Mesothelial cell of epicardium (in vitro differentiated cells): Measurements from ENCODE around the gene ETFDH. TPM values are rescaled to one million over a fixed set of nuclear protein-coding genes. Genes with fewer than 3 reads are reported as not detected.
"Not testable (repeated sequence)": the region's sequence is repeated elsewhere in the genome, so short reads cannot be mapped to it uniquely, and the experiment has no call there.

Experiments used
- DNase-seq, 2 experiments: peaks; one replicate each; pipeline ENCODE4 v3.0.0; 2021; ENCODE audit warnings: low spot score in 2 of 2; ENCODE audit not compliant: unreplicated experiment in 2 of 2
- H3K27ac Mint-ChIP-seq: 2 replicates; pipeline ENCODE4 v1.8.0; 2021; ENCODE audit warnings: mixed read lengths
- H3K27me3 Mint-ChIP-seq: 2 replicates; pipeline ENCODE4 v1.8.0; 2021; ENCODE audit warnings: low read depth, mixed read lengths
- H3K36me3 Mint-ChIP-seq: 2 replicates; pipeline ENCODE4 v1.8.0; 2021; ENCODE audit warnings: mixed read lengths
- H3K4me1 Mint-ChIP-seq: 2 replicates; pipeline ENCODE4 v1.8.0; 2021; ENCODE audit warnings: mixed read lengths
- H3K4me3 Mint-ChIP-seq: 2 replicates; pipeline ENCODE4 v1.8.0; 2021; ENCODE audit warnings: mild to moderate bottlenecking, moderate library complexity, mixed read lengths
- H3K9me3 Mint-ChIP-seq: 2 replicates; pipeline ENCODE4 v1.8.0; 2021; ENCODE audit warnings: mixed read lengths
- CTCF ChIP-seq: fragments of 200-600 bp; sonication (generic); IDR thresholded peaks from one replicate; pipeline ENCODE4 v1.5.0; 2021; ENCODE audit warnings: antibody characterized with exemption; ENCODE audit not compliant: unreplicated experiment
- total RNA-seq: library from RNA; stranded (reverse); gene quantifications from 3 replicates; pipeline ENCODE4 v1.2.1, GENCODE V29; 2021

Gene ETFDH
- total RNA-seq, 1 donor from 2014 or later: 19.4 TPM

- no peak overlapping the region for H3K27ac Mint-ChIP-seq
- H3K4me1 Mint-ChIP-seq: no peaks in the 10 kb centered on the region
- peaks cover 6% of the 10 kb centered on the region for H3K36me3 Mint-ChIP-seq
- H3K4me3 Mint-ChIP-seq: no peak overlapping the region
- no peaks in the 10 kb centered on the region for H3K27me3 Mint-ChIP-seq
- no peak for TF ChIP-seq CTCF
- no peak for DNase-seq
- H3K9me3 Mint-ChIP-seq: no peaks in the 10 kb centered on the region
These were observed 16.7 kb downstream of the ETFDH start for GRCh38 chr4:158688813-158689212.

- Mint-ChIP-seq H3K4me1 (no peaks in the 10 kb centered on the region), H3K4me3 (no peak overlapping the region), H3K36me3 (peaks cover 19% of the 10 kb centered on the region), H3K9me3 (no peaks in the 10 kb centered on the region), H3K27ac (no peak overlapping the region), H3K27me3 (no peaks in the 10 kb centered on the region)
- no peak for DNase-seq
- no peak for TF ChIP-seq CTCF
These were observed 32.2 kb downstream of the ETFDH start for GRCh38 chr4:158704274-158704673.

- H3K4me3 Mint-ChIP-seq: no peak overlapping the region
- H3K36me3 Mint-ChIP-seq: peaks cover 50% of the 10 kb centered on the region
- no peak overlapping the region for H3K27ac Mint-ChIP-seq
- no peaks in the 10 kb centered on the region for H3K27me3 Mint-ChIP-seq
- H3K4me1 Mint-ChIP-seq: no peaks in the 10 kb centered on the region
- no peak for TF ChIP-seq CTCF
- H3K9me3 Mint-ChIP-seq: no peaks in the 10 kb centered on the region
- no peak for DNase-seq
These were observed 38.7 kb downstream of the ETFDH start for GRCh38 chr4:158710814-158711213.

- H3K4me3 Mint-ChIP-seq, H3K27me3 Mint-ChIP-seq: not testable (repeated sequence)
- H3K36me3 Mint-ChIP-seq: peaks cover 55% of the 10 kb centered on the region
These were observed 40.5 kb downstream of the ETFDH start for GRCh38 chr4:158712622-158713021.

GRCh38 chr4:158714937-158715336, 42.8 kb downstream of the ETFDH start:
- Mint-ChIP-seq H3K9me3 (no peaks in the 10 kb centered on the region), H3K36me3 (peaks cover 61% of the 10 kb centered on the region), H3K27me3 (no peaks in the 10 kb centered on the region), H3K27ac (no peak overlapping the region), H3K4me1 (no peaks in the 10 kb centered on the region), H3K4me3 (no peak overlapping the region)
- DNase-seq: no peak
- no peak for TF ChIP-seq CTCF

More at GRCh38 chr4:158712622-158713021, 40.5 kb downstream of the ETFDH start:
- DNase-seq, H3K27ac Mint-ChIP-seq, H3K9me3 Mint-ChIP-seq, H3K4me1 Mint-ChIP-seq: not testable (repeated sequence)

GRCh38 chr4:158715802-158716201, 43.7 kb downstream of the ETFDH start:
- Mint-ChIP-seq H3K4me1 (no peaks in the 10 kb centered on the region), H3K4me3 (no peak overlapping the region), H3K9me3 (no peaks in the 10 kb centered on the region), H3K27me3 (no peaks in the 10 kb centered on the region), H3K36me3 (peaks cover 53% of the 10 kb centered on the region), H3K27ac (no peak overlapping the region)
- no peak for TF ChIP-seq CTCF
- DNase-seq: no peak
